22Rv1 (cell line): Measurements from ENCODE around the gene CEACAM20.
A peak's percentile ranks its signal among the peaks of the same experiment; 100 is the strongest.

Experiments
- H3K27ac ChIP-seq: fragments of 450-650 bp; 2 replicates; pipeline ENCODE4 v1.5.1; 2017
- CTCF ChIP-seq: fragments of 450-650 bp; IDR thresholded peaks from 2 replicates; pipeline ENCODE4 v1.5.1; 2017; ENCODE audit warnings: mild to moderate bottlenecking
- ZFX ChIP-seq: fragments of 450-650 bp; IDR thresholded peaks from 2 replicates; pipeline ENCODE4 v1.6.1; 2017; ENCODE audit warnings: antibody characterized with exemption, borderline replicate concordance

CEACAM20 gene

GRCh38 chr19:44530777-44531176 is 1.3 kb upstream of the CEACAM20 start:
- H3K27ac ChIP-seq: no peak overlapping the region
- no peak for TF ChIP-seq CTCF
- no peak for TF ChIP-seq ZFX

- no peak overlapping the region for H3K27ac ChIP-seq
- TF ChIP-seq CTCF: no peak
Measured at GRCh38 chr19:44527554-44527953, 1.9 kb downstream of the CEACAM20 start.

- H3K27ac ChIP-seq: no peak overlapping the region
- TF ChIP-seq CTCF (0 out of 2 replicates have a peak, but pooled peaks have one; percentile 8), ZFX (no peak)
Measured at GRCh38 chr19:44525721-44526430, 3.6 kb downstream of the CEACAM20 start.

GRCh38 chr19:44521370-44521769 is 8.1 kb downstream of the CEACAM20 start:
- no peak overlapping the region for H3K27ac ChIP-seq
- no peak for TF ChIP-seq ZFX
- TF ChIP-seq CTCF: no peak

GRCh38 chr19:44517146-44517545 is 12.3 kb downstream of the CEACAM20 start:
- no peak for TF ChIP-seq ZFX
- no peak for TF ChIP-seq CTCF
- H3K27ac ChIP-seq: no peak overlapping the region

GRCh38 chr19:44515907-44516306 is 13.6 kb downstream of the CEACAM20 start:
- TF ChIP-seq ZFX (no peak), CTCF (no peak)
- no peak overlapping the region for H3K27ac ChIP-seq

GRCh38 chr19:44515031-44515430 is 14.4 kb downstream of the CEACAM20 start:
- no peak overlapping the region for H3K27ac ChIP-seq
- TF ChIP-seq ZFX (no peak), CTCF (no peak)
